Hepatocyte (in vitro differentiated cells): ENCODE results near the gene CD22. TPM values are rescaled to one million over a fixed set of nuclear protein-coding genes. Genes with fewer than 3 reads are reported as not detected.

ENCODE experiments used
- DNase-seq: peaks from one replicate; pipeline ENCODE4 v3.0.0-alpha.2; 2016; ENCODE audit warnings: low spot score
- H2AFZ ChIP-seq: fragments of 200-600 bp; sonication (generic); 2 replicates; pipeline ENCODE4 v1.6.0; 2016; ENCODE audit warnings: antibody characterized with exemption, mild to moderate bottlenecking
- H3K27ac ChIP-seq: fragments of 200-600 bp; sonication (generic); 2 replicates; pipeline ENCODE4 v1.5.1; 2016; ENCODE audit warnings: mild to moderate bottlenecking
- H3K27me3 ChIP-seq: fragments of 200-600 bp; sonication (generic); 2 replicates; pipeline ENCODE4 v1.6.1; 2016
- H3K36me3 ChIP-seq: fragments of 200-600 bp; sonication (generic); replicated peaks from 2 replicates; pipeline ENCODE4 v1.5.1; 2016; ENCODE audit warnings: low read depth; ENCODE audit not compliant: insufficient read depth
- H3K4me1 ChIP-seq: fragments of 200-600 bp; sonication (generic); 2 replicates; pipeline ENCODE4 v1.5.1; 2016; ENCODE audit warnings: mild to moderate bottlenecking, moderate library complexity; ENCODE audit not compliant: insufficient read depth
- H3K4me2 ChIP-seq: fragments of 200-600 bp; sonication (generic); 2 replicates; pipeline ENCODE4 v1.6.0; 2016
- H3K4me3 ChIP-seq: fragments of 200-600 bp; sonication (generic); 2 replicates; pipeline ENCODE4 v1.5.1; 2016; ENCODE audit warnings: mild to moderate bottlenecking
- H3K79me2 ChIP-seq: fragments of 200-600 bp; sonication (generic); 2 replicates; pipeline ENCODE4 v1.6.0; 2017; ENCODE audit warnings: mild to moderate bottlenecking
- H3K9me2 ChIP-seq: fragments of 200-600 bp; sonication (generic); replicated peaks from 2 replicates; pipeline ENCODE4 v1.6.0; 2017; ENCODE audit warnings: mild to moderate bottlenecking; ENCODE audit not compliant: insufficient read depth
- H3K9me3 ChIP-seq: fragments of 200-600 bp; sonication (generic); 2 replicates; pipeline ENCODE4 v1.5.1; 2016; ENCODE audit warnings: low read depth, mild to moderate bottlenecking
- H4K20me1 ChIP-seq: fragments of 200-600 bp; sonication (generic); 2 replicates; pipeline ENCODE4 v1.6.0; 2016; ENCODE audit warnings: mild to moderate bottlenecking; ENCODE audit not compliant: insufficient read depth, poor library complexity, severe bottlenecking
- CTCF ChIP-seq: fragments of 200-600 bp; sonication (generic); IDR thresholded peaks from 2 replicates; pipeline ENCODE4 v1.5.1; 2016; ENCODE audit warnings: antibody characterized with exemption, mild to moderate bottlenecking; ENCODE audit not compliant: poor library complexity
- EZH2 ChIP-seq: fragments of 200-600 bp; sonication (generic); IDR thresholded peaks from 2 replicates; pipeline ENCODE4 v1.6.1; 2016; ENCODE audit warnings: antibody characterized with exemption, mild to moderate bottlenecking, borderline replicate concordance
- EZH2phosphoT487 ChIP-seq: fragments of 200-600 bp; sonication (generic); IDR thresholded peaks from one replicate; pipeline ENCODE4 v1.6.1; 2018; ENCODE audit warnings: antibody characterized with exemption, mild to moderate bottlenecking, low read depth, moderate library complexity; ENCODE audit not compliant: unreplicated experiment, severe bottlenecking
- WGBS: methylation state at CpG from one replicate; pipeline ENCODE4 v1.1.6; 2016; ENCODE audit warnings: low lambda C conversion rate; ENCODE audit errors: missing lambda C conversion rate; 5-methylcytosine and 5-hydroxymethylcytosine counted together
- polyA plus RNA-seq: library from polyadenylated mRNA; unstranded; fragments of >200 nt; fragmentation: Nextera tagmentation; extraction: Ambion mirVana; gene quantifications from 2 replicates; pipeline ENCODE4 v1.2.1, GENCODE V29; 2016
- total RNA-seq: library from RNA; depleted of rRNA; stranded (reverse); fragments of >200 nt; gene quantifications from 2 replicates; pipeline ENCODE4 v1.2.3, GENCODE V29; 2014

The CD22 gene
- total and polyA plus RNA-seq, 2 experiments from 2014 or later, result 1.6 TPM; not detected in 1

GRCh38 chr19:35362261-35363000 lies 33.4 kb downstream of the CD22 start:
- WGBS, result 81% methylated on average over 10 of the region's 14 CpGs
- H3K4me2 ChIP-seq, result no peak overlapping the region

GRCh38 chr19:35363001-35363590 lies 34.1 kb downstream of the CD22 start:
- Histone ChIP-seq H3K9me3 (no peaks in the 10 kb centered on the region), H3K36me3 (no peaks in the 10 kb centered on the region), H3K27me3 (no peaks in the 10 kb centered on the region), H3K79me2 (no peaks in the 10 kb centered on the region), H3K4me3 (no peak overlapping the region), H4K20me1 (no peaks in the 10 kb centered on the region), H3K27ac (no peak overlapping the region), H2AFZ (no peak overlapping the region), H3K4me1 (no peaks in the 10 kb centered on the region), H3K9me2 (no peaks in the 10 kb centered on the region), H3K4me2 (no peak overlapping the region)
- no peak for DNase-seq
- WGBS, result 96% methylated on average over 3 of the region's 11 CpGs
- no peak for TF ChIP-seq CTCF
- no peak for TF ChIP-seq EZH2

More at GRCh38 chr19:35362261-35363000, 33.4 kb downstream of the CD22 start:
- no peak for DNase-seq
- no peak overlapping the region for H3K27ac ChIP-seq
- H3K4me3 ChIP-seq, result no peak overlapping the region
- no peaks in the 10 kb centered on the region for H3K79me2 ChIP-seq
- no peaks in the 10 kb centered on the region for H3K9me2 ChIP-seq
- no peak for TF ChIP-seq EZH2
- no peak for TF ChIP-seq CTCF
- TF ChIP-seq EZH2phosphoT487, result no peak
- H3K36me3 ChIP-seq, result no peaks in the 10 kb centered on the region
- peaks cover 3% of the 10 kb centered on the region for H3K4me1 ChIP-seq
- H4K20me1 ChIP-seq, result no peaks in the 10 kb centered on the region
- no peaks in the 10 kb centered on the region for H3K9me3 ChIP-seq
- H3K27me3 ChIP-seq, result no peaks in the 10 kb centered on the region
- no peak overlapping the region for H2AFZ ChIP-seq

- TF ChIP-seq CTCF (no peak), EZH2 (no peak), EZH2phosphoT487 (no peak)
- WGBS, result 81% methylated on average over 18 of the region's 19 CpGs
These were observed 34.9 kb downstream of the CD22 start for GRCh38 chr19:35363711-35364425.

More at GRCh38 chr19:35363711-35364425, 34.9 kb downstream of the CD22 start:
- Histone ChIP-seq H3K27ac (no peak overlapping the region), H3K4me3 (no peak overlapping the region), H3K36me3 (no peaks in the 10 kb centered on the region), H3K79me2 (no peaks in the 10 kb centered on the region), H3K9me3 (no peaks in the 10 kb centered on the region), H4K20me1 (no peaks in the 10 kb centered on the region), H3K27me3 (no peaks in the 10 kb centered on the region), H2AFZ (no peak overlapping the region), H3K9me2 (no peaks in the 10 kb centered on the region), H3K4me2 (no peak overlapping the region), H3K4me1 (no peaks in the 10 kb centered on the region)
- DNase-seq, result no peak
